Measurements from ENCODE around the gene SNRPA1. TPM values are rescaled to one million over a fixed set of nuclear protein-coding genes. Genes with fewer than 3 reads are reported as not detected.
"Not testable (repeated sequence)": the region's sequence is repeated elsewhere in the genome, so short reads cannot be mapped to it uniquely, and the experiment has no call there.

Gene SNRPA1
- total and polyA plus RNA-seq, 8 donors: 3.5 to 75.6 (median 59.0) TPM

DNA sequence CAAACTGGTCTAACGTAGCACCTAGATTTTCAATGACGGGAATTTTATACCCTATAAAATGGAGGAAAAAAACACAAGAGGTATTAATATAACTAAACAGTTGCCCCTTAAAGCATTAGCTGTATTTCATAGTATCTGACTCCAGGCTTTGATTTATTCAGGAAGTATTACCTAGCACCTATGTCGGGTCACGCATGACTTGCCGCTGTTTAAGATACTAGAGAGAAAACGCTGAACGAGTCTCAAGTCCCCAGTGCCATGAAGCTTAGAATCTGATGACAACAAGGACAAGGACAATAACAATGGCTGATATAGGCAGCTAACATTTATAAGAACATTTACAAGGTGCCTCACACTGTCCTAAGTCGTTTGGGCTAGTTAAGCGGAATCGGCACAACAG is 1.9 kb downstream of the SNRPA1 start:
- H3K36me3 ChIP-seq: peaks cover 0 to 31% (median 23%) of the 10 kb centered on the region in 4 donors
- H3K4me1 ChIP-seq: peaks cover 14 to 54% (median 43%) of the 10 kb centered on the region in 4 donors
- no peak for DNase-seq
- intact Hi-C loops (cut with DNase I; ENCODE audit: low total_unique reads): no loop called here
- H3K27me3 ChIP-seq: no peaks in the 10 kb centered on the region
- H3K4me3 ChIP-seq: peak overlapping the region; percentile 84 to 91 (median 85)
- WGBS, 5 donors: 34 to 56% (median 44%) methylated on average over 10 of the region's 10 CpGs
- no peaks in the 10 kb centered on the region for H3K9me3 ChIP-seq
- peak overlapping the region in 3 of 5 donors; percentile 26 to 97 (median 95) for H3K27ac ChIP-seq
- TF ChIP-seq, protein P1, sequence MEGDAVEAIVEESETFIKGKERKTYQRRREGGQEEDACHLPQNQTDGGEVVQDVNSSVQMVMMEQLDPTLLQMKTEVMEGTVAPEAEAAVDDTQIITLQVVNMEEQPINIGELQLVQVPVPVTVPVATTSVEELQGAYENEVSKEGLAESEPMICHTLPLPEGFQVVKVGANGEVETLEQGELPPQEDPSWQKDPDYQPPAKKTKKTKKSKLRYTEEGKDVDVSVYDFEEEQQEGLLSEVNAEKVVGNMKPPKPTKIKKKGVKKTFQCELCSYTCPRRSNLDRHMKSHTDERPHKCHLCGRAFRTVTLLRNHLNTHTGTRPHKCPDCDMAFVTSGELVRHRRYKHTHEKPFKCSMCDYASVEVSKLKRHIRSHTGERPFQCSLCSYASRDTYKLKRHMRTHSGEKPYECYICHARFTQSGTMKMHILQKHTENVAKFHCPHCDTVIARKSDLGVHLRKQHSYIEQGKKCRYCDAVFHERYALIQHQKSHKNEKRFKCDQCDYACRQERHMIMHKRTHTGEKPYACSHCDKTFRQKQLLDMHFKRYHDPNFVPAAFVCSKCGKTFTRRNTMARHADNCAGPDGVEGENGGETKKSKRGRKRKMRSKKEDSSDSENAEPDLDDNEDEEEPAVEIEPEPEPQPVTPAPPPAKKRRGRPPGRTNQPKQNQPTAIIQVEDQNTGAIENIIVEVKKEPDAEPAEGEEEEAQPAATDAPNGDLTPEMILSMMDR (IDR thresholded peaks at IDR 0.05): no peak
- TF ChIP-seq POLR2A (IDR thresholded peaks at IDR 0.05) (no peak), POLR2AphosphoS5 (IDR thresholded peaks at IDR 0.05) (no peak), EP300 (IDR thresholded peaks at IDR 0.05) (no peak)

DNA sequence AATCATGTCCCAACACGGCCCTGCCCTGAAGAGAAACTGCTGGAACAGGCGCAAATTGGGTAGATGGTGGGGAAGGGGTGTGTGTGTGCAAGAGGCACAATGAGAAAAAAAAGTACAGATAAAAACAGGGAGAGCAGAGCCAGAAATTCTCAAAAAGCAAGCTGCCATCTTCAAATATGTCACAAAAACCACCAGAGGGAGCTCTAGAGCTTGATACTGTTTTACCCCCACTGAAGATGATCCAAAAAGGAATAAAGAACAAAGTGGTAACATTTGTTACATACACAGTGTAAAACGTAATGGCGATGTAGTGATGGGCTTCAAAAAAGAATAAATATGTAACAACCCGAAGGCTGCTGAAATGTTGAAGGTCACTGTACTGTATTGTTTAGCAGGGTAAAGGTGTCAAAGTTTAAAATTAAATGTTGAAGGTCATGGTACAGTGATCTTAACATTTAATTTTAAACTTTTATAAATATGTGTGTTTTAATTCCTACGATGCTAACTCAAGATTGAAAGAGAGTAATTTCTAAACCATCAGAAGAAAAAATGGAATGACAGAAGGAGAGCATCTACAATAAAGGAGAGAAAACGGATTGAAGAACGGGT is 6.0 kb downstream of the SNRPA1 start:
- H3K27ac ChIP-seq: no peak overlapping the region
- WGBS, 5 donors: 54 to 68% (median 56%) methylated on average over 8 of the region's 8 CpGs
- H3K9me3 ChIP-seq: no peaks in the 10 kb centered on the region
- peaks cover 8 to 53% (median 30%) of the 10 kb centered on the region in 4 donors for H3K4me1 ChIP-seq
- intact Hi-C loops (cut with DNase I; ENCODE audit: low total_unique reads): no loop called here
- peaks cover 25 to 70% (median 64%) of the 10 kb centered on the region in 4 donors for H3K36me3 ChIP-seq
- peak in 1 of 2 donors; percentile 69 for DNase-seq
- TF ChIP-seq, protein P1 (IDR thresholded peaks at IDR 0.05): peak in 3 of 7 experiments; percentile 47 to 49 (median 48)
- no peak for TF ChIP-seq POLR2AphosphoS5 (IDR thresholded peaks at IDR 0.05)
- no peak overlapping the region for H3K4me3 ChIP-seq
- H3K27me3 ChIP-seq: no peaks in the 10 kb centered on the region

DNA sequence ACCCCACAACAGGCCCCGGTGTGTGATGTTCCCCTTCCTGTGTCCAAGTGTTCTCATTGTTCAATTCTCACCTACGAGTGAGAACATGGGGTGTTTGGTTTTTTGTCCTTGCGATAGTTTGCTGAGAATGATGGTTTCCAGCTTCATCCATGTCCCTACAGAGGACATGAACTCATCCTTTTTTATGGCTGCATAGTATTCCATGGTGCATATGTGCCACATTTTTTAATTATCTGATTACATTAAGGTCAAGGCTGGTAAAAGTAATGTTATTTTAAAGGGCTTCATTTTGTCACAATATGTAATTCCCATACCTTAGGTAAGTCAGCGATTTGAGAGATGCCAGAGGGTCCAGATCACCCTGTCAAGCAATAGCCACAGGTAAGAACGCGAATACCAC is 7.7 kb downstream of the SNRPA1 start:
- intact Hi-C loops (cut with DNase I; ENCODE audit: low total_unique reads); DNase-seq; H3K27ac ChIP-seq; H3K27me3 ChIP-seq; H3K4me3 ChIP-seq; H3K9me3 ChIP-seq: not testable (repeated sequence)
- 95 to 98% (median 96%) methylated on average over 6 of the region's 6 CpGs for WGBS, 5 donors
- Histone ChIP-seq H3K4me1 (peaks cover 0 to 36% (median 14%) of the 10 kb centered on the region in 4 donors), H3K36me3 (peaks cover 42 to 87% (median 80%) of the 10 kb centered on the region in 4 donors)

DNA sequence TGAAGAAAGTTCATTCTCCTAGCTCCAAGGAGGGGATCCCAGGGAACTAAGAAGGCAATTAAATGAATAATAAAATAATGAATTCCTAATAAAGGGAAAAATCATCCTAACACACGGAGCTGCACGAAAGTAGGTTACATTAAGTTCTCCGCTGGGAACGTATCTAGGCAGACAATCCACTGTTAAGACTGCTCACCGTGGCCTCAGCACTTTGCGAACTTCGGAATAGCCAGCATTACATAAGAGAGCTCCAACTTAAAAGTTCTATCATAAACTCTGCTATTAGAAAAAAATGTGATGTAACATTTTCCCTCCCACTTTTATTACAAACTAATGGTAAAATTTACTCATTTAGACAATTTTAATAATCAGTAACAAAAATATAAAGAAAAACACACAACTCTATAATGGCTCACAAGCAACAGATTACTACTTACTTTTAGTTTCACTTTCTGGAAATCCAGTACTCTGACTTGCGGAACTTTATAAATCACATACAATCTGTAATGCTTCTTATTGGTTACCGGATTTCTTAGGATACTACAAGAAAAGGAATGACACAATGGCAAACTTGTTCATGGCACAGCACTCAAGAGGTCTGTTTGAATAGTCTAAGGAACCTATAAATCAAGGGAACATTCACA is 8.5 kb downstream of the SNRPA1 start:
- H3K27me3 ChIP-seq: no peaks in the 10 kb centered on the region
- intact Hi-C loops (cut with DNase I; ENCODE audit: low total_unique reads): no loop called here
- 80 to 90% (median 87%) methylated on average over 9 of the region's 9 CpGs for WGBS, 5 donors
- TF ChIP-seq POLR2A (IDR thresholded peaks at IDR 0.05) (no peak), POLR2AphosphoS5 (IDR thresholded peaks at IDR 0.05) (no peak), EP300 (IDR thresholded peaks at IDR 0.05) (no peak)
- TF ChIP-seq, protein P1 (IDR thresholded peaks at IDR 0.05): no peak
- H3K4me1 ChIP-seq: peaks cover 0 to 29% (median 8%) of the 10 kb centered on the region in 4 donors
- H3K27ac ChIP-seq: no peak overlapping the region
- H3K9me3 ChIP-seq: no peaks in the 10 kb centered on the region
- peaks cover 45 to 95% (median 86%) of the 10 kb centered on the region in 4 donors for H3K36me3 ChIP-seq
- no peak overlapping the region for H3K4me3 ChIP-seq
- DNase-seq: no peak

DNA sequence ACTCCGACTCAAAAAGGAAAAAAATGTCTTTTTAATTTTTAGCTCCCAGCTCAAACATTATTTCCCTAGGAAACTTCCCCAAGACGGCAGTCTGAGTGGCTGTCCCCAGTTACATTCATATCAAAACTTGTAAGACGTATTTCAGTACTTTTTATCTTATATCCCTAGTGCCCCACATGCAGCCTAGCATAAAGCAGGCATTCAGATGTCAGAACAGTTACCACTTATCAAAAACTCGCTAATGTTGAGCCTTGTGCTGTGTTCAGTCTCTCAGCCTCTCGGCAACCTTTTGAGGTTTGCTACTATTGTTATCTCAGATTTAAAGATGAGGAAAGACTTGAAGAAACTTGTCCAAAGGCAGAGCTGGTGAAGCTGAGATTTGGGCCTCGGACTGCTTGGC is 11.1 kb downstream of the SNRPA1 start:
- Histone ChIP-seq H3K27me3 (no peaks in the 10 kb centered on the region), H3K36me3 (peaks cover 53 to 98% (median 93%) of the 10 kb centered on the region in 4 donors), H3K27ac (no peak overlapping the region), H3K9me3 (no peaks in the 10 kb centered on the region), H3K4me1 (peaks cover 0 to 14% (median 6%) of the 10 kb centered on the region in 4 donors), H3K4me3 (no peak overlapping the region)
- WGBS, 5 donors: 70 to 87% (median 79%) methylated on average over 6 of the region's 6 CpGs
- TF ChIP-seq EP300 (IDR thresholded peaks at IDR 0.05) (no peak), POLR2A (IDR thresholded peaks at IDR 0.05) (no peak), POLR2AphosphoS5 (IDR thresholded peaks at IDR 0.05) (no peak)
- TF ChIP-seq, protein P1 (IDR thresholded peaks at IDR 0.05): no peak
- no peak for DNase-seq
- intact Hi-C loops (cut with DNase I; ENCODE audit: low total_unique reads): no loop called here

Measured in stomach (tissue), 9 donors.